ENCODE data around the gene C11orf52.

DNA sequence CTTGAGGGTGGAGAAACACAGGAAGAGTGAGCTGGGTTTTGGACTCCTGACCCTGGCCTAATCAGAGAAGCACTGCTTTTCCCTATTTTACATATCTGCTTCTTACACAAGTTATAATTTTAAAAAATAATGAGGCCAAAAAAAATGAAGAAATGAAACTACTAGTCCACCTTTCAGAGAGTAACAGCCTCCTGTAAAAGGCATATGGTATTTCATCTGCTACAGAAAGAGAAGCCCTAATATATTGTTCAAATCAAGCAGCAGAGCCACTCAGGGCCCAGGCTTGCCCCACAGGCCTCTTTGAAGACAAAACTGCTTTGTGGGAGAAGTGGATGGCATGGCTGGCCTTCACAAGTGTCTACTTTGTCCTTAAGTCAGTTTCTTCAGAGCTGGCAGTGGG lies 28.4 kb downstream of the C11orf52 start:
- no peak for TF ChIP-seq POLR2A (IDR thresholded peaks at IDR 0.05)
- TF ChIP-seq CTCF (IDR thresholded peaks at IDR 0.05), result no peak
- no peak for TF ChIP-seq POLR2AphosphoS5 (IDR thresholded peaks at IDR 0.05)

Data from stomach (tissue), 4 donors.